AG04450 (cell line): Measurements from ENCODE around the gene FAM186B. TPM values are rescaled to one million over a fixed set of nuclear protein-coding genes. Genes with fewer than 3 reads are reported as not detected.

ENCODE experiments used
- CTCF ChIA-PET: fragments of 300-600, 350-600 bp; formaldehyde crosslinking; extraction: SDS; loops from one replicate; lab custom pipeline; 2022; ENCODE audit warnings: antibody characterized with exemption, inconsistent platforms; lab: Charles Lee
- POLR2A ChIA-PET: fragments of 350-600 bp; formaldehyde crosslinking; extraction: SDS; loops from one replicate; lab custom pipeline; 2021; ENCODE audit warnings: antibody characterized with exemption, inconsistent platforms; lab: Yijun Ruan, JAX
- DNase-seq: peaks from one replicate; pipeline ENCODE4 v3.0.0-alpha.2; 2011; ENCODE audit warnings: low read depth, low spot score
- H3K27ac ChIP-seq: one replicate; pipeline ENCODE4 v1.5.1; 2012; ENCODE audit warnings: low read depth, low read length, control low read depth
- H3K27me3 ChIP-seq: one replicate; pipeline ENCODE4 v1.6.0; 2012; ENCODE audit warnings: low read length; ENCODE audit not compliant: control insufficient read depth, insufficient read depth
- H3K4me3 ChIP-seq: 2 replicates; pipeline ENCODE4 v1.5.1; 2011; ENCODE audit warnings: mild to moderate bottlenecking, low read depth, low read length, control low read depth
- H3K9me3 ChIP-seq: 2 replicates; pipeline ENCODE4 v1.5.1; 2012; ENCODE audit warnings: low read length; ENCODE audit not compliant: control insufficient read depth, insufficient read depth
- polyA plus RNA-seq: library from polyadenylated mRNA; depleted of rRNA; stranded (reverse); fragments of >200 nt; gene quantifications from 2 replicates; pipeline ENCODE4 v1.2.3, GENCODE V29; 2011
- TF ChIP-seq, protein P1 (sequence below): IDR thresholded peaks from 2 replicates; pipeline ENCODE4 v1.5.1; 2011; ENCODE audit warnings: low read depth, low read length, control low read depth, inconsistent platforms

Gene FAM186B
- polyA plus RNA-seq, 1 experiment, result 0.05 TPM

DNA sequence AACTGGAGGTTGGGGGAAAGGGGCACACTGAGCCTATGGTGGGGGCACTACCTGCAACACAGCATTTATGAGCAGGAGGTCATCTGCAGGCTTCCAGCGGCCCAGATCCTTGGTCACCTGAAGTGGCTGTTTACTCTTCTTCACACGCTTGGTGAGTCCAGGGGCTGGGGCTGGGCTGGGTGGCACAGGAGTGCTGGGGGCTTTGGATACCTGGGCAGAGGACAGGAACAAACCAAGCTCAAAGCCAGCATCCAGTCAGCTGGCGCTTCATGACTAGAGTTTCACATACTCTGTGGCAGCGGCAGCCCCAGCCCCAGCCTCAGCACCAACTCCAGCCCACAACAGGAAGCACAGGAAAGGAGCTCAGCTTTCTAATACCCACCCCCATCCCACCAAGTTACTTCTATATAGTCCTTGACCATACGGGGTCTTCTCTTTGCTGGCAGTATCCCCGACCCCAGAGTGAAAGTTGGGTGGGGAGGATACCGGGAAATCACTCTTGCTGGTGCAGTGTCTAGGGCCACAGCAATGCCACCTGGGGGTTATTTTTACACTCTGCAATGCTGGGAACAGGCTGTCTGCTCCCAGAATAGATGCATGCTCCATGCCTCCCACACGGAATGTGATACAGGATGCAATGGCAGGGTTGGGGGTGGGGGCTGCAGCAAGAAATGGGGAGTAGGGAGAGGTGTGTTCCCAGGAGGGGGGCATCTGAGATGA is 40.6 kb downstream of the FAM186B start:
- ChIA-PET CTCF (interaction anchor here (0.9 to 1.3 kb wide), 2 partner anchors 11 to 50 kb away, joined by 3 read pairs; no protein-coding TSS in a partner anchor), POLR2A (interaction anchor here (1.0 kb wide), 1 partner anchor 9 kb away, joined by 3 read pairs; no protein-coding TSS in a partner anchor)
- H3K4me3 ChIP-seq, result no peak overlapping the region
- no peak for DNase-seq
- TF ChIP-seq, protein P1, sequence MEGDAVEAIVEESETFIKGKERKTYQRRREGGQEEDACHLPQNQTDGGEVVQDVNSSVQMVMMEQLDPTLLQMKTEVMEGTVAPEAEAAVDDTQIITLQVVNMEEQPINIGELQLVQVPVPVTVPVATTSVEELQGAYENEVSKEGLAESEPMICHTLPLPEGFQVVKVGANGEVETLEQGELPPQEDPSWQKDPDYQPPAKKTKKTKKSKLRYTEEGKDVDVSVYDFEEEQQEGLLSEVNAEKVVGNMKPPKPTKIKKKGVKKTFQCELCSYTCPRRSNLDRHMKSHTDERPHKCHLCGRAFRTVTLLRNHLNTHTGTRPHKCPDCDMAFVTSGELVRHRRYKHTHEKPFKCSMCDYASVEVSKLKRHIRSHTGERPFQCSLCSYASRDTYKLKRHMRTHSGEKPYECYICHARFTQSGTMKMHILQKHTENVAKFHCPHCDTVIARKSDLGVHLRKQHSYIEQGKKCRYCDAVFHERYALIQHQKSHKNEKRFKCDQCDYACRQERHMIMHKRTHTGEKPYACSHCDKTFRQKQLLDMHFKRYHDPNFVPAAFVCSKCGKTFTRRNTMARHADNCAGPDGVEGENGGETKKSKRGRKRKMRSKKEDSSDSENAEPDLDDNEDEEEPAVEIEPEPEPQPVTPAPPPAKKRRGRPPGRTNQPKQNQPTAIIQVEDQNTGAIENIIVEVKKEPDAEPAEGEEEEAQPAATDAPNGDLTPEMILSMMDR, result no peak
- H3K9me3 ChIP-seq, result no peaks in the 10 kb centered on the region; the same call in 1 of the 2 replicates
- no peaks in the 10 kb centered on the region for H3K27me3 ChIP-seq
- no peak overlapping the region for H3K27ac ChIP-seq

DNA sequence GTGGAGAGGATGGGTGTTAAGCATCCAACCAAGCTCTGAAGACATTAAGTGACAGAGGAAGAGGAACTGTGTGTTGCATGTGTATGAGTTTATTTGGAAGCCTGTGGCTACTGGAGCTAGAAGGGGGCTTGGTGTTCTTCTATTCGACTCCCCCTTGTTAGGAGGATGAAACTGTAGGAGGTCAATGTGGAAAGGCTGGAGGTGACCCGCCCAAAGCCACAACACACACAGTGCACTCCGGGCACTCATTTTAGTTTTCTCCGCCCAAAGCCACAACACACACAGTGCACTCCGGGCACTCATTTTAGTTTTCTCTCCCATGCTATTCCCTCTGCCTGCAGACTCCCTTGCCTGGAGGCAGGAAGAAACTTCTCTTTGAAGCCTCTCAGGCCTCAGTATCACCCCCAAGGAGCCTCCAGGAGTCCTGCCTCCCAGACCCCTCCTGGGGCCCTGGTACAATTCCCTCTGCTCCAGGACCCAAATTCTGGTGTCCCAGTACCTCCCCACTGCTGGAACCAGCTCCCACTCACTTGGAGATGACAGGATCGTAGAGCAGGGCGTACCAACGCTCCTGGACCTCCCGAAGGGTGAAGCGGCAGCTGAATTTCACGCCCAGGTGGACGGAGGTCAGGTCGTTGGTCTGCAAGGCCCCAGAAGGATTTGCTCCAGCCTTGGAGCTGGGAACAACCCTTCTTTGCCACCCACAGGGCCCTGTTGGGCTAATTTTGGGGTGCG is 41.3 kb downstream of the FAM186B start:
- H3K4me3 ChIP-seq, result no peak overlapping the region
- H3K9me3 ChIP-seq, result no peaks in the 10 kb centered on the region; the same call in 1 of the 2 replicates
- ChIA-PET CTCF (interaction anchor here (1.0 to 1.3 kb wide), 2 partner anchors 10 to 16 kb away, joined by 3 to 4 read pairs; no protein-coding TSS in a partner anchor), POLR2A (no interaction called here)
- no peaks in the 10 kb centered on the region for H3K27me3 ChIP-seq
- TF ChIP-seq, protein P1, result no peak
- no peak overlapping the region for H3K27ac ChIP-seq
- DNase-seq, result no peak

DNA sequence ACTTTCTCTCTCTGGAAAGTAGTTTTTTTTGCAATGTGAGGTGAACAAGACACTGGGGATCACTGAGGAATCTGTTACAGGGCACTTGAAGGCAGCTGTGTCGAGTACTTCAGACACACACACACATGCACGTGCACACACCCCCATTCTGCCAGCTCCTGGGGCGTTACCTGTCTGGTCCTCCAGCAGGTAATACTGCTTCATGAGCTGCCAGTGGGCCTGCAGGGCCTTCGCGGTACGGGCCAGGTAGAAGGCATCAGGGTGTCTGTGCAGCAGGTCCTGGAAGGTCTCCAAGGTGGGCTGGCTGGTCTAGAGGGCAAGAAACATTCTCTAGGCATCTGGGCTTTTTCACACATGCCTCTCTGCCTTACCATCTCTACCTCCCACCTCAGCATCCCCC is 42.6 kb downstream of the FAM186B start:
- Histone ChIP-seq H3K9me3 (no peaks in the 10 kb centered on the region; the same call in 1 of the 2 replicates), H3K4me3 (no peak overlapping the region), H3K27ac (no peak overlapping the region), H3K27me3 (no peaks in the 10 kb centered on the region)
- no peak for DNase-seq
- ChIA-PET CTCF (no interaction called here), POLR2A (no interaction called here)
- TF ChIP-seq, protein P1, result no peak

DNA sequence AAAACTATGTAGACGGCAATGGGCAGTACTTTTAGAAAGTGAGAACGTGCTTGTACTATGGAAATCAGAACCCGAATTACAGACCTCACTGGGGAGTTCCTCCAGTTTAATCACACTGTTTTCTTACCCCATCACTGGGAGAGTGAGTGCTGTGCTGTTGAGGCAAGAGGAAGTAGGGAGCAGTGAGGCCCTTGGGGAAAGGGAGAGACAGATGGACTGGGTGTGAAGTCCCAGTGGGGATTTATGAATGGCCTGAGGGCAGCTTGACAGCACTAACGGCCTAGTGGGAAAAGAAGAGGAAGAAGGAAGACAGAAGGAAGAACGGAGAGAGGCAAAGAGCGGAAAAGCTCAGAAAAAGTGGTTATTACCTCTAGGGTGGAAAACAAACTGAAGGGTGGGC is 43.2 kb downstream of the FAM186B start:
- Histone ChIP-seq H3K27ac (no peak overlapping the region), H3K9me3 (no peaks in the 10 kb centered on the region; the same call in 1 of the 2 replicates), H3K4me3 (no peak overlapping the region), H3K27me3 (no peaks in the 10 kb centered on the region)
- ChIA-PET POLR2A (no interaction called here), CTCF (interaction anchor here (1.2 kb wide), 1 partner anchor 204 kb away, joined by 4 read pairs; no protein-coding TSS in a partner anchor)
- TF ChIP-seq, protein P1, result no peak
- DNase-seq, result no peak
